Pancreas (tissue), 10 donors: ENCODE data around the gene SPSB1. TPM values are rescaled to one million over a fixed set of nuclear protein-coding genes. Genes with fewer than 3 reads are reported as not detected.
A peak's percentile ranks its signal among the peaks of the same experiment; 100 is the strongest.

Experiments used
- ATAC-seq, 4 donors: fragments of 200-7000 bp; cut with Tn5 transposase; one replicate each; pipeline versions ENCODE4 v1.8.0 to v1.9.1; 2020; ENCODE audit warnings: mild to moderate bottlenecking in 4 of 4, moderate library complexity in 4 of 4
- DNase-seq, 6 donors: peaks; one replicate each; pipeline ENCODE4 v3.0.0-alpha.2; 2020
- FAIRE-seq: peaks from 2 replicates; lab custom pipeline; 2012; peaks lifted over from hg19 to GRCh38; lab: Jason Lieb, UNC
- H3K27ac ChIP-seq, 4 donors: fragments of 200-600 bp; sonication (generic); 1 replicate in 3 of 4; 2 replicates in 1 of 4; pipeline versions ENCODE4 v1.5.0 to v1.8.0; 2020
- H3K27me3 ChIP-seq, 4 donors: fragments of 200-600 bp; one replicate each; pipeline ENCODE4 v1.8.0; 2021
- H3K36me3 ChIP-seq, 3 donors: fragments of 200-600 bp; sonication (generic) in 1 of 3; one replicate each; pipeline versions ENCODE4 v1.5.0 to v1.8.0; 2020 to 2021
- H3K4me1 ChIP-seq, 3 donors: fragments of 200-600 bp; one replicate each; pipeline ENCODE4 v1.8.0; 2021
- H3K4me3 ChIP-seq, 4 donors: fragments of 200-600 bp; sonication (generic) in 2 of 4; one replicate each; pipeline versions ENCODE4 v1.5.0 to v1.8.0; 2020 to 2021
- H3K9me3 ChIP-seq, 4 donors: fragments of 200-600 bp; one replicate each; pipeline ENCODE4 v1.8.0; 2021
- CTCF ChIP-seq, 4 donors: fragments of 200-600 bp; sonication (generic) in 3 of 4; IDR thresholded peaks; one replicate each; pipeline versions ENCODE4 v1.5.0 to v1.8.0; 2021; ENCODE audit warnings: antibody characterized with exemption in 4 of 4
- WGBS, 2 donors: extraction: QIAGEN DNeasy Blood & Tissue Kit; methylation state at CpG; one replicate each; pipeline ENCODE4 v1.1.7; 2013; 5-methylcytosine and 5-hydroxymethylcytosine counted together
- intact Hi-C, 3 donors: fragments of 100-400 bp; cut with DNase I; formaldehyde crosslinking; loops; one replicate each; pipeline versions ENCODE4 v1.11.1 to v1.14.2; 2022
- polyA plus RNA-seq, 2 donors: library from polyadenylated mRNA; stranded (reverse); fragments of 200-250 nt; gene quantifications; one replicate each; pipeline ENCODE4 v1.2.3, GENCODE V29; 2013
- total RNA-seq, 6 donors: library from RNA; stranded (reverse); fragmentation: NEBNext Ultra II Directional in 4 of 6; extraction: Animal tissue kit (Norgen Biotek cat#: 25700) in 4 of 6; gene quantifications; one replicate each; pipeline versions ENCODE4 v1.2.1 to v1.2.4, GENCODE V29; 2021 to 2023
- donor health status: healthy with polysubstance abuse.
- donor health status: DM: no; HTN: no; CAD: no; lungs with moderate emphysema.
- donor health status: DM: no; HTN: no; CAD: no.
- donor health status: control.
- donor health status: control.
- donor health status: Bipolar disorder and iron deficiency.
- donor health status: DM: yes; HTN: yes; CAD: no.
- donor health status: DM: no; HTN: no; CAD: no.
- donor health status: DM: no; HTN: no; CAD: no.
- donor health status: DM: yes; HTN: yes; CAD: no.

Gene SPSB1
- total and polyA plus RNA-seq, 8 donors: 10.5 to 27.5 (median 18.1) TPM

DNA sequence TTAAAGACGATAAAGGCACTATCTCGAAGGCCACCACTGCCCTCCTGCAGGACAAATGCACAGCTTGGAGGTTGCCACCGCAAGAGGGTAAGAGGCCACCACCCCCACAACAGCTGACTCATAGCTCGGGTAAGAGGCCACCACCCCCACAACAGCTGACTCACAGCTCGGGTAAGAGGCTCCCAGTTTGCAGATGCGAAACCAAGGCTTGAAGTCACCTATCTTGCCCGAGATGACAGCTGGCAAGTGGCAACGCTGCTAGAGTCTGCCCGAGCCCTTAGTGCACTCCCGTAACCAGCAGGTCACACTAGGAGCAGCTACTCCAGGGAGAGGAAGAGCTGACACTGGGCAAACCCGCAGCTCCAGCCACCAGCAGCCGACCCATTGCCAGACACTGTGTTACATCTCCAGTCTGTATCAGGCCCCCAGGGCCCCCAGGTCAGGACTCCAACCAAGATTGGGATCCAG is 17.1 kb upstream of the SPSB1 start:
- no peaks in the 10 kb centered on the region for H3K4me1 ChIP-seq
- H3K27me3 ChIP-seq: no peaks in the 10 kb centered on the region
- ATAC-seq (peak in 3 of 4 donors; percentile 61 to 76 (median 71)), FAIRE-seq (no peak), DNase-seq (no peak)
- intact Hi-C loops: no loop called here
- no peaks in the 10 kb centered on the region for H3K36me3 ChIP-seq
- no peak for TF ChIP-seq CTCF (IDR thresholded peaks at IDR 0.05)
- H3K9me3 ChIP-seq: no peaks in the 10 kb centered on the region
- no peak overlapping the region for H3K27ac ChIP-seq
- WGBS, 2 donors: 62 to 77% methylated on average over 12 of the region's 12 CpGs
- no peak overlapping the region for H3K4me3 ChIP-seq

- ATAC-seq: no peak
- Histone ChIP-seq H3K4me1 (no peaks in the 10 kb centered on the region), H3K4me3 (no peak overlapping the region), H3K9me3 (no peaks in the 10 kb centered on the region), H3K27me3 (no peaks in the 10 kb centered on the region), H3K36me3 (no peaks in the 10 kb centered on the region), H3K27ac (no peak overlapping the region)
- no peak for FAIRE-seq
- no peak for TF ChIP-seq CTCF (IDR thresholded peaks at IDR 0.05)
- intact Hi-C loops: no loop called here
- 78 to 87% methylated on average over 5 of the region's 5 CpGs for WGBS, 2 donors
- no peak for DNase-seq
Measured at GRCh38 chr1:9278116-9278515, 14.6 kb upstream of the SPSB1 start.

DNA sequence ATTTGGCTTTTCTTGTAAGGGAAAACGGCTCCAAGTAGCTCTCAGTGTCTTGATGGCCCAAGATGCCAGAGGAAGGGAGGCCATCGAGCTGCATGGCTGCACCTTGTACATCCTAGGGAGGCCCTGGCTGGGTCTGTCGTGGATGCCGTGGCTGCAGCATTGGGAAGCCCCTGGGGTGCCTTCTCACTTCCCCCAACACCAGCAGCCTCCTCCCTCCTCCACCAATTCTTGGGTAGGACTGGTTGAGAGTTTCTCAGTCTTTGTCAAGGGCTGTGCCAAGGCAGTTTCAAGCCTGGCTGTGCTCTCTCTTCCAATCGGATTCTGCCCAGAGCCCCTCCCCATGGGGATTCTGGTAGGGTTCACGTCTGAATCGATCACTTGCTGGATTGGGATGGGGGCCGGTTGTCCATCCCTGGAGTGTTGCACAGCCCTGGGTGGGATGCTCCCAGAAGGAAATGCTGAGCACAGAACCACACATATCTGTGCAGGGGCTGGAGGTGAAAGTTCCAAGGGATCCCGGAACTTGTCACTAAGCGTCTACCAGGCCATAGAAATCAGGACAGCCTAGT is 14.0 kb upstream of the SPSB1 start:
- no peak for DNase-seq
- no peaks in the 10 kb centered on the region for H3K36me3 ChIP-seq
- H3K9me3 ChIP-seq: no peaks in the 10 kb centered on the region
- no peaks in the 10 kb centered on the region for H3K4me1 ChIP-seq
- no peak for FAIRE-seq
- H3K27ac ChIP-seq: no peak overlapping the region
- H3K4me3 ChIP-seq: no peak overlapping the region
- no peak for TF ChIP-seq CTCF (IDR thresholded peaks at IDR 0.05)
- no peaks in the 10 kb centered on the region for H3K27me3 ChIP-seq
- intact Hi-C loops: no loop called here
- no peak for ATAC-seq
- 77% methylated on average over 10 of the region's 10 CpGs for WGBS, 2 donors

DNA sequence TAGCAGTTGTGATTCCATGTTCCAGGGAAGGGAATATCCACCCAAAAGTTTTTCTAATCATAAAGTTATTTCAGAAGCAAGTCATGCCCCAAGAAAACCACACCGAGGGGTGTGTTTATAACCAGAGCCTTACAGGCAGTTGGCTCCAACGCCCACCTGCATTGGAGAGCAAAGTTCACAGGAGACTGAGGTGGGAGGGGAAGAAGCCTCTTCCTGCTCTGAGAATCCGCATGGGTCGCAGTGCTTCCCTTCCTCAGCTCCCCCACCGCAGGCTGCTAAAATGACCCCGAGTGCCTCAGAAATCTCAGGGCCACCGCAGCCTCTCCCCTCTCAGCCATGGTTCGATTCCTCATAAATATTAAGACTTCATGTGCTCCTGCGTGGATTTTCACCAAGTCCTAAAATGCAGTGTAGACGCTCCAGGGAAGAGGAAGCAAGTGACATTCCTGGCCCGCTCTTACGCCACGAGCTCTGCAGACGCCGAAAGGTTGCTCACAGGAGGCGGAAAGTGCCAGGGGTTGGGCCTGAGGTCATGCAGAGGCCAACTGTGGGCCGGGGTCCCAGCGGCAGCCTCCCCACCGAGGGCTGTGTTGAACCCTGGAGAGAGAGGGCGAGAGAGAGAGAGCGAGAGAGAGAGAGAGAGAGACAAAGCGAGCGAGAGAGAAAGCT is 13.4 kb upstream of the SPSB1 start:
- no peak overlapping the region for H3K27ac ChIP-seq
- ATAC-seq (no peak), DNase-seq (no peak), FAIRE-seq (no peak)
- 70 to 74% methylated on average over 23 of the region's 23 CpGs for whole genome bisulfite sequencing, 2 donors
- intact Hi-C loops: no loop called here
- no peaks in the 10 kb centered on the region for H3K36me3 ChIP-seq
- H3K27me3 ChIP-seq: no peaks in the 10 kb centered on the region
- H3K9me3 ChIP-seq: no peaks in the 10 kb centered on the region
- no peaks in the 10 kb centered on the region for H3K4me1 ChIP-seq
- TF ChIP-seq CTCF (IDR thresholded peaks at IDR 0.05): no peak
- H3K4me3 ChIP-seq: no peak overlapping the region
